Spleen (tissue), 11 donors: ENCODE results near the gene PACSIN2. TPM values are rescaled to one million over a fixed set of nuclear protein-coding genes. Genes with fewer than 3 reads are reported as not detected.

ENCODE experiments used
- DNase-seq: peaks from one replicate; pipeline ENCODE4 v3.0.0-alpha.2; 2020
- H3K27ac ChIP-seq, 8 donors: fragments of 200-600 bp; sonication (generic) in 7 of 8; 1 replicate in 4 of 8; 2 replicates in 4 of 8; pipeline versions ENCODE4 v1.5.0 to v1.8.0; 2016 to 2021; ENCODE audit warnings: inconsistent platforms in 4 of 8, mild to moderate bottlenecking in 4 of 8, moderate library complexity in 1 of 8
- H3K27me3 ChIP-seq, 7 donors: fragments of 200-600 bp; sonication (generic) in 6 of 7; replicated peaks in 1 of 7; 1 replicate in 4 of 7; 2 replicates in 3 of 7; pipeline versions ENCODE4 v1.5.0 to v1.8.0; 2016 to 2021; ENCODE audit warnings: inconsistent platforms in 3 of 7, mild to moderate bottlenecking in 1 of 7
- H3K36me3 ChIP-seq, 6 donors: fragments of 200-600 bp; sonication (generic) in 5 of 6; 1 replicate in 4 of 6; 2 replicates in 2 of 6; pipeline versions ENCODE4 v1.5.0 to v1.8.0; 2016 to 2021; ENCODE audit warnings: inconsistent platforms in 2 of 6
- H3K4me1 ChIP-seq, 6 donors: fragments of 200-600 bp; sonication (generic) in 5 of 6; 1 replicate in 3 of 6; 2 replicates in 3 of 6; pipeline versions ENCODE4 v1.5.0 to v1.8.0; 2016 to 2021; ENCODE audit warnings: inconsistent platforms in 3 of 6
- H3K4me3 ChIP-seq, 8 donors: fragments of 200-600 bp; sonication (generic) in 7 of 8; 1 replicate in 4 of 8; 2 replicates in 4 of 8; pipeline versions ENCODE4 v1.5.0 to v1.8.0; 2016 to 2021; ENCODE audit warnings: inconsistent platforms in 4 of 8, mild to moderate bottlenecking in 4 of 8, moderate library complexity in 2 of 8
- H3K9me3 ChIP-seq, 8 donors: fragments of 200-600 bp; sonication (generic) in 7 of 8; 1 replicate in 4 of 8; 2 replicates in 4 of 8; pipeline versions ENCODE4 v1.5.0 to v1.8.0; 2016 to 2021; ENCODE audit warnings: inconsistent platforms in 4 of 8
- POLR2A ChIP-seq, 3 donors: fragments of 450-650 bp; IDR thresholded peaks; one replicate each; pipeline ENCODE4 v1.5.1; 2017; ENCODE audit warnings: antibody characterized with exemption in 3 of 3, mild to moderate bottlenecking in 1 of 3
- POLR2AphosphoS5 ChIP-seq, 3 donors: sonication (generic); formaldehyde crosslinking; IDR thresholded peaks; one replicate each; pipeline ENCODE4 v1.5.1; 2017; ENCODE audit warnings: antibody characterized with exemption in 3 of 3
- WGBS, 5 donors: extraction: QIAGEN DNeasy Blood & Tissue Kit in 3 of 5; methylation state at CpG; one replicate each; pipeline versions ENCODE4 v1.1.5 to v1.1.7; 2013 to 2018; 5-methylcytosine and 5-hydroxymethylcytosine counted together
- intact Hi-C: fragments of 100-400 bp; cut with DNase I; formaldehyde crosslinking; loops from one replicate; pipeline ENCODE4 v1.15.0; 2023; ENCODE audit warnings: low total_unique reads
- polyA plus RNA-seq, 3 donors: library from polyadenylated mRNA; stranded (reverse); fragments of 200-250 nt; gene quantifications; one replicate each; pipeline ENCODE4 v1.2.1, GENCODE V29; 2013
- total RNA-seq, 7 donors: library from RNA; depleted of rRNA in 3 of 7; stranded (reverse); fragments of >200 nt in 3 of 7; fragmentation: NEBNext Ultra II Directional in 4 of 7; extraction: Animal tissue kit (Norgen Biotek cat#: 25700) in 4 of 7; gene quantifications; one replicate each; pipeline versions ENCODE4 v1.1.0 to v1.2.1, GENCODE V29; 2016 to 2021
- TF ChIP-seq, protein P1 (sequence below), 11 experiments: fragments of 200-600 bp in 7 of 11; fragments of 450-650 bp in 4 of 11; sonication (generic) in 4 of 11; IDR thresholded peaks in 8 of 11; conservative IDR thresholded peaks in 3 of 11; 1 replicate in 7 of 11; 2 replicates in 4 of 11; pipeline versions ENCODE4 v1.4.0 to v1.8.0; 2016 to 2021; ENCODE audit warnings: antibody characterized with exemption in 11 of 11, inconsistent platforms in 4 of 11, mild to moderate bottlenecking in 1 of 11
- donor health status: healthy with polysubstance abuse.
- donor health status: DM: no; HTN: no; CAD: no; lungs with moderate emphysema.
- donor health status: DM: no; HTN: no; CAD: no.
- donor health status: Bipolar disorder and iron deficiency.
- donor health status: healthy.
- donor health status: DM: no; HTN: no; CAD: no.
- donor health status: DM: yes; HTN: yes; CAD: no.

Gene PACSIN2
- total and polyA plus RNA-seq, 10 donors = 24.2 to 98.1 (median 64.2) TPM

DNA sequence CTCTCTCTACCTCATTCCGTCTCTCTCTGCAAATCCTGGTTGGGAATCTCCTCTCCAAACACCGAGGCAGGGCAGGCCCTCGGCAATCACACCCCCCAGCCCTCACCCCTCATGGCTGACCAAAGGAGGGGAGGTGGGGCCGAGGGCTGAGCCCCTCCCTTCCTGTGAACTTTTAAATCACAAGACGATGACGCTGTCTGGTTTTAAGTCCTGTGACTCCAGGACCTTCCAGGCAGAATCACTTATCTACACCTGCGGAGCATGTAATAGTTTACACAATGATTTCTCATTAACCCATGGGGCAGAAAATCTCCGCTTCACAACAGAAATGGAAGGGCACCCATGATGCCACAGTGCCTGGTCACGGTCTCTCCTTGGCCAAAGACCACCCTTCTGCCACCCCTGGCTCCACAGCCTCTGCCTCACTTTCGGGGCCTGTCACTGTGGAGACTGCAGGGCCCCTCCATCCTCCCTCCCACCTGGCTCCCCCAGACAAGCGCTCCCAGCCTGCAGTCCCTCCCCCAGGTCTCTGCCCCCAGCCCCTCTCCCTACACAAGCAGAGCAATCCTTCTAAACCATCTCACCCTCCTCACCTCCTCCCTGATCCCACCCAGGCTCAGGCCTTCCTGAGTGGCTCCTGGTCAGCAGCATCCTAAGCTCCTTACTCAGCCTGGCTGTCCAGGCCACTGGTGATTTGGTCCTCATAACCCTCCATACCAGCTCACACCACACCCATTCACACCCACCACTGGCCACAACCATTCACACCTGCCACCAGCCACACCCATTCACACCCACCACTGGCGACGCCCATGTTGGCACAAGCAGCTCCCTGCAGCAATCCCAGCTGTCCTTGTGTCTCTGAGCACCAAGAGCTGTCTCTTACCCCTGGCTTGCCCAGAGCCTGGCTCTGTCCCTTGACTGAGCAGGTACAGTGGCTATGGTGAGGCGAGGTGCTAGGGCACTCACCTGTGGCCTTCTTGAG, 127.1 kb downstream of the PACSIN2 start:
- no peaks in the 10 kb centered on the region for H3K27me3 ChIP-seq
- 85 to 90% (median 88%) methylated on average over 14 of the region's 14 CpGs for WGBS, 5 donors
- TF ChIP-seq, protein P1, sequence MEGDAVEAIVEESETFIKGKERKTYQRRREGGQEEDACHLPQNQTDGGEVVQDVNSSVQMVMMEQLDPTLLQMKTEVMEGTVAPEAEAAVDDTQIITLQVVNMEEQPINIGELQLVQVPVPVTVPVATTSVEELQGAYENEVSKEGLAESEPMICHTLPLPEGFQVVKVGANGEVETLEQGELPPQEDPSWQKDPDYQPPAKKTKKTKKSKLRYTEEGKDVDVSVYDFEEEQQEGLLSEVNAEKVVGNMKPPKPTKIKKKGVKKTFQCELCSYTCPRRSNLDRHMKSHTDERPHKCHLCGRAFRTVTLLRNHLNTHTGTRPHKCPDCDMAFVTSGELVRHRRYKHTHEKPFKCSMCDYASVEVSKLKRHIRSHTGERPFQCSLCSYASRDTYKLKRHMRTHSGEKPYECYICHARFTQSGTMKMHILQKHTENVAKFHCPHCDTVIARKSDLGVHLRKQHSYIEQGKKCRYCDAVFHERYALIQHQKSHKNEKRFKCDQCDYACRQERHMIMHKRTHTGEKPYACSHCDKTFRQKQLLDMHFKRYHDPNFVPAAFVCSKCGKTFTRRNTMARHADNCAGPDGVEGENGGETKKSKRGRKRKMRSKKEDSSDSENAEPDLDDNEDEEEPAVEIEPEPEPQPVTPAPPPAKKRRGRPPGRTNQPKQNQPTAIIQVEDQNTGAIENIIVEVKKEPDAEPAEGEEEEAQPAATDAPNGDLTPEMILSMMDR (IDR thresholded peaks at IDR 0.05 in 8 of 11, conservative IDR thresholded peaks at IDR 0.05 in 3 of 11) = no peak
- no peak for TF ChIP-seq POLR2A (IDR thresholded peaks at IDR 0.05)
- TF ChIP-seq POLR2AphosphoS5 (IDR thresholded peaks at IDR 0.05) = no peak
- H3K4me1 ChIP-seq = peaks cover 4 to 56% (median 42%) of the 10 kb centered on the region in 6 donors
- no peak overlapping the region for H3K4me3 ChIP-seq
- DNase-seq = no peak
- intact Hi-C loops = no loop called here
- peaks cover 4 to 97% (median 67%) of the 10 kb centered on the region in 6 donors for H3K36me3 ChIP-seq
- H3K27ac ChIP-seq = peak overlapping the region in 3 of 8 donors; percentile 30 to 95 (median 95)
- no peaks in the 10 kb centered on the region for H3K9me3 ChIP-seq

DNA sequence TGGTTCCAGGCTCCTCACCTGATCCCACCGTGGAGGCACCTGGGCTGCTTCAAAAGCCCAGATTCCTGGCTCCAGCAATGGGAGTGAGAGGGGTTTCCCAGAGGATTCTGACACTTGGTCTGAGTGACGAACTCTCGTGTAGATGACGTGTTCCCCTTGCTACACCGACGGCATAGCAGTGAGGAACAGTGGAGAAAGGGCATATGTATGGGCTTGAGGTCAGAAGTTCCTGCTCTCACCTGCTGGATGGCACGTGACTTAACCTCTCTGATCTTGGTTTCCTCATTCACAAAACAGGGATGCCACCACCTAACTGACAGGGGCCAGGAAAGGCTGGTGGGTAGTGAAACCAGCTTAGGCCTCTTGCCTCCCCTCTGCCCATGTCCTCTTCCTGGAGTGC, 127.8 kb downstream of the PACSIN2 start:
- H3K9me3 ChIP-seq = no peaks in the 10 kb centered on the region
- TF ChIP-seq POLR2AphosphoS5 (IDR thresholded peaks at IDR 0.05) = no peak
- no peak for TF ChIP-seq POLR2A (IDR thresholded peaks at IDR 0.05)
- TF ChIP-seq, protein P1 (IDR thresholded peaks at IDR 0.05 in 8 of 11, conservative IDR thresholded peaks at IDR 0.05 in 3 of 11) = no peak
- DNase-seq = no peak
- H3K27me3 ChIP-seq = no peaks in the 10 kb centered on the region
- H3K36me3 ChIP-seq = peaks cover 4 to 97% (median 73%) of the 10 kb centered on the region in 6 donors
- no peak overlapping the region for H3K4me3 ChIP-seq
- peaks cover 4 to 50% (median 36%) of the 10 kb centered on the region in 6 donors for H3K4me1 ChIP-seq
- 76 to 91% (median 85%) methylated on average over 6 to 7 of the region's 7 CpGs for WGBS, 5 donors
- peak overlapping the region in 1 of 8 donors; percentile 95 for H3K27ac ChIP-seq
- intact Hi-C loops = no loop called here

DNA sequence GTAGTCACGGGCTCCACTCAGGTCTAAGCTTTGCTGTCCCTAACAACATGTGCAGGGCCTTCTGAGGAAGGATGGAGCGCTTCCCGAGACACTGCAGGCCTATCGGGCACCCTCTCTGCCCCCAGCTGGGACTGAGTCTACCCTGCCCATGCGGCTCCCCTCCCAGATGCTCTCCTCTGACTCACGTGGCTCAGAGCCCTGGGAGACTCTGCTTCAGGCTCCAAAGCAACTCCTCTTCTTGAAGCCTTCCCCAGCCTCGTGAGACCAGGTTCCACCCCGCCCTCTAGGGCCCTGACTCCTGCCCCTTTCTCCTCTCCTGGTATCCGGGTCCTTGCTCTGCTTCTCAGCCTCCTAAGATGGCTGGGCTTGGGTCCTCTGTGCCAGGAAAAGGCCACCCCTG, 129.5 kb downstream of the PACSIN2 start:
- H3K27ac ChIP-seq = no peak overlapping the region
- intact Hi-C loops = no loop called here
- no peaks in the 10 kb centered on the region for H3K27me3 ChIP-seq
- no peak for TF ChIP-seq POLR2A (IDR thresholded peaks at IDR 0.05)
- TF ChIP-seq POLR2AphosphoS5 (IDR thresholded peaks at IDR 0.05) = no peak
- TF ChIP-seq, protein P1 (IDR thresholded peaks at IDR 0.05 in 8 of 11, conservative IDR thresholded peaks at IDR 0.05 in 3 of 11) = no peak
- no peaks in the 10 kb centered on the region for H3K9me3 ChIP-seq
- no peak overlapping the region for H3K4me3 ChIP-seq
- peaks cover 4 to 97% (median 82%) of the 10 kb centered on the region in 6 donors for H3K36me3 ChIP-seq
- no peak for DNase-seq
- H3K4me1 ChIP-seq = peaks cover 4 to 38% (median 22%) of the 10 kb centered on the region in 6 donors
- 93 to 97% (median 94%) methylated on average over 8 to 9 of the region's 9 CpGs for WGBS, 5 donors
